HG03095 (cell line): ENCODE measurements around the gene PLSCR1.
A peak's percentile ranks its signal among the peaks of the same experiment; 100 is the strongest.
"Not testable (repeated sequence)": the region's sequence is repeated elsewhere in the genome, so short reads cannot be mapped to it uniquely, and the experiment has no call there.

Experiments used
- ATAC-seq: cut with Tn5 transposase; IDR thresholded peaks from one replicate; pipeline ENCODE4 v1.9.1; 2021; ENCODE audit warnings: moderate library complexity; ENCODE audit not compliant: unreplicated experiment

PLSCR1 gene

DNA sequence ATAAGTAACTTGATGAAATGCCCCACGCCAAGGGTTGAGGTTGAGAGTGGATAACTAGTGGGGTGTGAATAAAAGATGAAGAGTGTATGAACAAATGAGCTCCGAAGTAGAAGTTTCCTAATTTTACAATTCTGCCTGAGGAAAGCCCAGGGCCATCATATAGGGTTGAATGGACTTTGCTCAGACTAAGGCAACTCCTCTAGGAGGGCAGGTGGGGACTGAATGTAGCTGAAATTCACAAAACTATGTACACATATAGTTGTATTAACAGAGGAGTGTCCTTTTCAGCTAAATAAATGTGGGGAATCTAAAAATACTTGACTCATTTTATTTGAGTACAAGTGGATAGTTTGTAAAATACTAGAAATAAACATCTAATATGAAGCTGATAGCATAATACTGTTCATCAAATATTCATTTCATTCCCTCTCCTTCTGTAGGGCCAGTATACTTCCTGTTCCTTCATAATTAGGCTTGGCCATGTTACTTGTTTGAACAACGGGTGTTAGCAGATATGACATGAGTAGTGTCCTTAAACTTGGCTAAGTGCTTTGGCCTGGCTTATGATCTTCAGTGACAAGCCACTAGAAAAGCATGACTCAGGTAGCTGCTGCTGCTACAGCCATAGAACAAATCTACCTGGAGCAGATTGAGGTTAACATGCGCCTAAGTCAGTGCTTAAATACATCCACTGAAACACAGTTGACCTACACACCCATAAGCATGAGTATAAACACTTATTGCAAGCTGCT lies 26.5 kb downstream of the PLSCR1 start:
- ATAC-seq, result no peak

DNA sequence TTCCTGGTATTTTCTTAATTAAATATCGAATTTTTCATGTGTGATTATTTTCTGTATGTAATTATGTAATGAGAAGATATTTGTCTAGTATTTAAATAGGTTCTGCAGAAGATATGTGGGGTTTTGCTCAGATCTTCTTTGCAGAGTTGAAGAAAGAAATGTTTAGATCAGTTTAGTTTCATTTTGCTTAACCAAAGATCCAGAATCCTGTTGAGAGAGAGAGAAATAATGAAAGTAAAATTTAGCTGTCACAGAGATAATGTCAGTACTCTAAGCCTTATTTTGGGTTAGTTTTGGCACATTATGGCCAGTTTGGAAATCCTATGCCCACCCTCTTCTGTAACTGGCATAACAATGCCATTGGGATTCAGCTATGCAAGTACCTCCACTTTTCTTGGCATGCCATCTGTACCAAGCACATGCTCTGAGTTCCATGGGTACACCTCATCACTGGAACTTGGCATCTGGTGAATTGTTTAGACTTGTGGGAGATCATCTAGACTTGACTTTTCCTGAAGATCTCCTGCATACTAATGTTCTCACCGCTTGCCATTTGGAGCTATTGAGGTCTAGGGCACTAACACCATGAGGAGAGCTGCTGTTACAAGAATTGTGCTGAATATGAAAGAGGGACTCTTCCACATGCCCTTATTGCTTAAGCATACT lies 30.9 kb downstream of the PLSCR1 start:
- ATAC-seq, result no peak

GRCh38 chr3:146511402-146512134 lies 32.8 kb downstream of the PLSCR1 start:
- ATAC-seq, result no peak

DNA sequence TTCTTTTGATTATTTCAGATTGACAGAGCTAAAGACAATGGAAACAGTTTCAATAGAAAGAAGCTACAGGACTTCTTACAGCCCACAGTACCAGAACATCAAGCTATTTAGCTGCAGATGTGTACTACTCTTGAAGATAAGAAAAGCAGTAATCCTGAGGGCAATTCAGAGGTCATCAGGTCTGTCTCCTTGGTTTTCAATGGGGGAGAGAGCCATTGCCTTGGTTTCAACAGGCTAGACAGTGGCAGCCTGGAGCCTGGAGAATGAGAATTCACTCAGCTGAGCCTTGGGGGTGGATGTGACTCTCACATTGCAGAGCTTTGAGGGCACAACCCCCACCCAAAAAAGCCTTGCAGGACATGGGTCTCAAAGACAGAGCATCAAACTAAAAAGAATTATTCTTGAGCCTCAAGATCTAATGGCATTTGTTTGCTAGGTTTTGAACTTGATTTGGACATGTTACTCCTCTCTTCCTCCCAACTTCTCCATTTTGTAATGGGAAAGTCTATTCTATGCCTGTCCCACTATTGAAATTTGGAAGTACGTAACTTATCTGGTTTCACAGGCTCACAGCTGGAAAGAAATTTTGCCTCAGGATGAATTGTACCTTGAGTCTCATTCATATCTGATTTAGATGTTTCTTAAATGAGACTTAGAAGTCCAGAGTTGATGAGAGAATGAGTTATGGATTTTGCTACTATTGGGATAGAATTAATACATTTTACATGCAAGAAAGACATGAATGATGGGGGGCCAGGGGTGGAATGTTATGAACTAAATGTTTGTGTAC lies 36.9 kb downstream of the PLSCR1 start:
- no peak for ATAC-seq

DNA sequence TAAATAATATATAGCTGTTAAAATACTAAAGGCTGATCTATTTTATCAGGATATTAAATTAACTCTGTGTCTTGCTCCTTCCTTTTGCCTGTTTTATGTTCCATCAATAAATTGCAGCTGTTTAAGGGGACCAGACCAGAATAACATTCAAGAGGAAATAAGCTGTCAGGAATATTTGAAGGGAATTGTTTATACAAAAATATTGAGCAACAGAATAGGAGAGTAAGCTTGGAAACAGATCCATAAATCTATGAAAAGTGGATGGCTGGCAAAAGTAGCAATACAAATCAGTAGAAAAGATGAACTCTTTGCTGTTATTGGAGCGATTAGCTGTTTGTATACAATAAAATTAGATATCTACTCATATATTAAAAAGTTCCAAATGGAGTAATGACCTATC lies 38.9 kb downstream of the PLSCR1 start:
- ATAC-seq, result no peak

- ATAC-seq, result no peak
Observed at GRCh38 chr3:146504498-146505197, 39.8 kb downstream of the PLSCR1 start.

- ATAC-seq, result peak; percentile 98
Observed at GRCh38 chr3:146503461-146504202, 40.8 kb downstream of the PLSCR1 start.

GRCh38 chr3:146502887-146503460 lies 41.4 kb downstream of the PLSCR1 start:
- ATAC-seq, result no peak

DNA sequence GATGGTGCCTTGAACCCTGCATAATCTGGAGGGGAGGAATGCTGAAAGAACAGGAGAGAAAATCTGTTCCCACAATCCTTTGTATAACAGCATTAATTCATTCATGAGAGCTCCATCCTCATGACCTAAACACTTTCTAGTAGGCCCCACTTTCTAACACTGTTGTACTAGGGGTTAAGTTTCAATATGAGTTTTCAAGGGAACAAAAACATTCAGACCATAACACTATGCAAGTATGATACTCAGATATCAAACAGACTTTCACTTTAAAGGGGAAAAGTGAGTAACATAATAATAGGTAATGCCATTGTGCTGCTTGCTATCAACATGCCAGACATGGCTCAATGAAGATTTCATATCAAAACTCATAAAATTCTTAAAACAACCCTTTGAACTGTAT lies 42.7 kb downstream of the PLSCR1 start:
- ATAC-seq, result no peak

DNA sequence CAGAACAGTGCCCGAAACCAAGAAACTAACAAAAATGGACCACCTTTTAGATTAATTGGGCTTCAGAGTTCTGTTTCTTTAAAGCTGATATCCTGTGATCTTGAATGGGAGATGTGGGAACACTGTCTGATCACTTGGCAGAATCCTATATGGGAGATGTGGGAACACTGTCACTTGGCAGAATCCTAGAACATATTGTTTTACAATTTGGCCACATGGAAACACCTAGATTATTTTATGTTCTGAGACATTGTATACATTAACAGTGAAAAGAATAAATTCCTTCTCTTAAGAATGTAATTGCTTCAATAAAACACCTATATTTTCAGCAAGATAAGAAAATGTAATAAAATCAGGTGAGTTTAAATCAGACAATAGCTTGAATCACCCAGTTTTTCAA lies 44.7 kb downstream of the PLSCR1 start:
- no peak for ATAC-seq

DNA sequence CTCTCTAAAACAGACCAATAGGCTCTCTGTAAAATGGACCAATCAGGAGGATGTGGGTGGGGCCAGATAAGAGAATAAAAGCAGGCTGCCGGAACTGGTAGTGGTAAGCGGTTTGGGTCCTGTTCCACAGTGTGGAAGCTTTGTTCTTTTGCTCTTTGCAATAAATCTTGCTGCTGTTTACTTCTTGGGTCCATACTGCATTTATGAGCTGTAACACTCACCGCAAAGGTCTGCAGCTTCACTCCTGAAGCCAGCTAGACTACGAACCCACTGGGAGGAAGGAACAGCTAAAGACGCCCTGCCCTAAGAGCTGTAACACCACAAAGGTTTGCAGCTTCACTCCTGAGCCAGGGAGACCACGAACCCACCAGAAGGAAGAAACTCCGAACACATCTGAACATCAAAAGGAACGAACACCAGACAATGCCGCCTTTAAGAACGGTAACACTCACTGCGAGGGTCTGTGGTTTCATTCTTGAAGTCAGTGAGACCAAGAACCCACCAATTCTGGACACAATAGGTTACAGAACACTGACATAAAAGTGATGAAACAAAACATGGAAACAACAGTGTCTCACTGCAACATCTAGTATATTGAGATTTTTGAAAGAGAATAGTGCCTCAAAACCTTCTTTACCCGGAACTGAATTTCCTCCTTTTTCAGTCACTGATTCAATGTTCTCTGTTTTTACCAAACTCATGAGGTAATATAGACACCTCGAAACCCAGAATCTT lies 46.2 kb downstream of the PLSCR1 start:
- no peak for ATAC-seq

DNA sequence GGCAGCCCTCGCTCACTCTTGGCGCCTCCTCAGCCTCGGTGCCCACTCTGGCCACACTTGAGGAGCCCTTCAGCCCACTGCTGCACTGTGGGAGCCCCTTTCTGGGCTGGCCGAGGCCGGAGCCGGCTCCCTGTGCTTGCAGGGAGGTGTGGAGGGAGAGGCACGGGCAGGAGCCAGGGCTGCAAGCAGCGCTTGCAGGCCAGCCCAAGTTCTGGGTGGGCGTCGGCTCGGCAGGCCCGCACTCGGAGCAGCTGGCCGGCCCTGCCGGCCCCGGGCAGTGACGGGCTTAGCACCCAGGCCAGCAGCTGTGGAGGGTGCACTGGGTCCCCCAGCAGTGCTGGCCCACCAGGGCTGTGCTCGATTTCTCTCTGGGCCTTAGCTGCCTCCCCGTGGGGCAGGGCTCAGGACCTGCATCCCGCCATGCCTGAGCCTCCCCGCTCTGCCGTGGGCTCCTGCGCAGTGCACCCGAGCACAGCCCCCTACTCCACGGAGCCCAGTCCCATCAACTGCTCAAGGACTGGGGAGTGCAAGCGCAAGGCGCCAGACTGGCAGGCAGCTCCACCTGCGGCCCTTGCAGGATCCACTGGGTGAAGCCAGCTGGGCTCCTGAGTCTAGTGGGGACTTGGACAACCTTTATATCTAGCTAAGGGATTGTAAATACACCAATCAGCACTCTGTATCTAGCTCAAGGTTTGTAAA lies 47.1 kb downstream of the PLSCR1 start:
- ATAC-seq, result not testable (repeated sequence)

DNA sequence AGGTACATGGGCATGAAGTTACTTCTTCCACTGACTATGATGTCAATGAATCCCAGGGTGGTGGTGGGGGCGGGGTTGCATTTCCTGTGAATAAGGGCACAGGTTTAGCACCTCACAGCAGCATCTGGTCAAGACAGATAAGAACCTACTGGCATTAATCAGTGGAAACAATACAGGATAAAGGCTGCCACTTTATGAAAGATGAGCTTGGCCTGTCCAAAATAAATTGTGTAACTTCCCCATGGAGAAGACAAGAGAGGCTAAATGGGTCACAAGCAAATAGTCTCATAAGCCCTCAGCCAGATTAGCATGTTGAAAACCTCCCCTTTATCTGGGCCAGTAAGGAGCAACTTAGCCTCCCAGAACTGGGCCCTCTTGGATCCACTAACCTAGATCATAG lies 47.7 kb downstream of the PLSCR1 start:
- ATAC-seq, result no peak

- ATAC-seq, result no peak
Observed at GRCh38 chr3:146496251-146496650, 48.2 kb downstream of the PLSCR1 start.

GRCh38 chr3:146493761-146494160 lies 50.6 kb downstream of the PLSCR1 start:
- no peak for ATAC-seq

GRCh38 chr3:146493221-146493620 lies 51.2 kb downstream of the PLSCR1 start:
- ATAC-seq, result no peak

GRCh38 chr3:146491303-146491702 lies 53.1 kb downstream of the PLSCR1 start:
- no peak for ATAC-seq

DNA sequence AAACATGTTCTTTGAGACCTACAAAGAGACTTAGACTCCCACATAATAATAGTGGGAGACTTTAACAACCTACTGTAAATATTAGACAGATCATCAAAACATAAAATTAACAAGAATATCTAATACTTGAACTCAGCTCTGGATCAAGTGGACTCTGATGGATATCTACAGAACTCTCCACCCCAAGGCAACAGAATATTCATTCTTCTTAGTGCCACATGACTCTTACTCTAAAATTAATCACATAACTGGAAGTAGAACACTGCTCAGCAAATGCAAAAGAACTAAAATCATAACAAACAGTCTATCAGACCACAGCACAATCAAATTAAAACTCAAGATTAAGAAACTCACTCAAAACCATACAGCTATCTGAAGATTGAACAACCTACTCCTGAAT lies 59.1 kb downstream of the PLSCR1 start:
- ATAC-seq, result no peak
